ENCODE data around the gene MYLK4. TPM values are rescaled to one million over a fixed set of nuclear protein-coding genes. Genes with fewer than 3 reads are reported as not detected.

MYLK4 gene
- total and polyA plus RNA-seq, 2 donors (not counting 1 experiment from before 2014, with no cell fraction given), result 0.33 to 0.59 TPM

DNA sequence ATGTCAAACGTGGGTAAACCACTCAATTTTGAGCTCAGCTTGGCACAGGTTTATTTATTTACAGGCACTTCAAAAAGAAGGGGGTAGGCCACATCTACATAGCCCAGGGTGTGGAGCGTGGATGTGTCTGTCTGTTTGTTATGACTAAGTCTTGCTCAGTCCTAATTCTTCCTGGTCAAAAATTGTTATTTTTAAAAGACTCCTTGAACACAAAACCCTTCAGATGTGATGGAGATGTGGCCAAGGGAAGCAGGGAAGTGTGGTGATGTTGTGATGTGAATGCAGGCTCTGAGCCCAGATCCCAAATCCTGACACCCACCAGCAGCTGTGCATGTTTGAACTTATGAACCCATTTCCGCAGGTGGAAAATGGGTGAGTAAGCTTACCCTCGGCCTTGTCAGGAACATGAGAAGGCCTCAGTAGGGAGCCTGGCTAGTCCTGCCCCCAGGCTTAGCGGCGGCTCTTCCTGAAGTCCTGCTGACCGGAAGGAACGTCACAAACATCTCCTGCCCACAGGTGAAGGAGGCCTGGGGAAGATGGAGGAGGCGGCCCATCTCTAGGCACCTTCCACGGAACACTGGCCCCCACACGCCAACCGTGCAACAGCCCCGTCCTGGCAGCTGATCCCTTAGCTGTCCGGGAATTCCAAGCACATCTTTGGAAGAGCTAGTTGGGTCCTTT lies 119.7 kb downstream of the MYLK4 start:
- H3K4me1 ChIP-seq (ENCODE audit: control insufficient read depth, extremely low read depth, insufficient read depth, low read length), result peaks cover 7% of the 10 kb centered on the region
- H3K9me3 ChIP-seq (ENCODE audit: control insufficient read depth, insufficient read depth, low read depth, low read length), result no peaks in the 10 kb centered on the region
- H3K4me3 ChIP-seq (replicated peaks in 1 of 4; ENCODE audit: control extremely low read depth in 1 of 4, insufficient read depth in 1 of 4, low read depth in 3 of 4, low read length in 4 of 4), result no peak overlapping the region
- no peak overlapping the region for H2AFZ ChIP-seq (ENCODE audit: low read length)
- H4K20me1 ChIP-seq (ENCODE audit: control insufficient read depth, extremely low read depth, insufficient read depth, low read length), result no peaks in the 10 kb centered on the region
- H3K79me2 ChIP-seq (ENCODE audit: control insufficient read depth, insufficient read depth, low read length), result no peaks in the 10 kb centered on the region
- TF ChIP-seq CTCF (conservative IDR thresholded peaks at IDR 0.05 in 1 of 2, IDR thresholded peaks at IDR 0.05 in 1 of 2; ENCODE audit: low read depth in 1 of 2, low read length in 2 of 2), result no peak
- TF ChIP-seq EZH2 (IDR thresholded peaks at IDR 0.05; ENCODE audit: low read length, missing control alignments), result no peak
- H3K9ac ChIP-seq (ENCODE audit: insufficient read depth, low read length), result no peak overlapping the region
- peak; percentile 89 to 96 for DNase-seq (ENCODE audit: low read depth in 2 of 2)
- peak overlapping the region; percentile 62 for H3K27ac ChIP-seq (ENCODE audit: insufficient read depth, low read length)
- H3K4me2 ChIP-seq (ENCODE audit: extremely low read depth, insufficient read depth, low read length), result peak overlapping the region; percentile 70
- H3K27me3 ChIP-seq (ENCODE audit: control insufficient read depth, insufficient read depth, low read length), result no peaks in the 10 kb centered on the region
- H3K36me3 ChIP-seq (ENCODE audit: control insufficient read depth, insufficient read depth, low read length), result no peaks in the 10 kb centered on the region

DNA sequence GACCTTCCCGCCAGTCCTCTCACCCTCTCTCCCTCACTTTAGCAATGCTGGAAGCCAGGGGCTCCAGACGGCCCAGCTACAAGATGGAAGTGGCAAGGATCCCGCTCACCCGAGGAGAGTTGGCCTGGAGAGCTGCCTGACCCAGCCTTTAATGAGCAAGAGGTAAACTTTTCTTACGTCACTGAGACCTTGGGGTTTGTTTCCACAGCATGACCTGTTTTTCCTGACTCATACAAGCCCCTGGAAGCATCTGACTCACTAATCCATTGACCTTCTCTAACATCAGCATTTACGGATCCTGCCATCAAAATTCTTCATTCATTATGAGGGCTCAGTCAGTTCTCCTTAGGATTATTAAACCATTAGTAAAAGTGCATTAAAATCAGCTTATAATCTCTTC lies 120.4 kb downstream of the MYLK4 start:
- no peaks in the 10 kb centered on the region for H3K27me3 ChIP-seq (ENCODE audit: control insufficient read depth, insufficient read depth, low read length)
- H3K9ac ChIP-seq (ENCODE audit: insufficient read depth, low read length), result no peak overlapping the region
- H3K36me3 ChIP-seq (ENCODE audit: control insufficient read depth, insufficient read depth, low read length), result no peaks in the 10 kb centered on the region
- no peaks in the 10 kb centered on the region for H3K9me3 ChIP-seq (ENCODE audit: control insufficient read depth, insufficient read depth, low read depth, low read length)
- H2AFZ ChIP-seq (ENCODE audit: low read length), result no peak overlapping the region
- no peaks in the 10 kb centered on the region for H4K20me1 ChIP-seq (ENCODE audit: control insufficient read depth, extremely low read depth, insufficient read depth, low read length)
- DNase-seq (ENCODE audit: low read depth in 2 of 2), result peak; percentile 98
- H3K4me1 ChIP-seq (ENCODE audit: control insufficient read depth, extremely low read depth, insufficient read depth, low read length), result peaks cover 7% of the 10 kb centered on the region
- H3K4me2 ChIP-seq (ENCODE audit: extremely low read depth, insufficient read depth, low read length), result no peak overlapping the region
- H3K27ac ChIP-seq (ENCODE audit: insufficient read depth, low read length), result peak overlapping the region; percentile 62
- H3K79me2 ChIP-seq (ENCODE audit: control insufficient read depth, insufficient read depth, low read length), result no peaks in the 10 kb centered on the region
- no peak overlapping the region for H3K4me3 ChIP-seq (replicated peaks in 1 of 4; ENCODE audit: control extremely low read depth in 1 of 4, insufficient read depth in 1 of 4, low read depth in 3 of 4, low read length in 4 of 4)
- TF ChIP-seq EZH2 (IDR thresholded peaks at IDR 0.05; ENCODE audit: low read length, missing control alignments) (no peak), CTCF (conservative IDR thresholded peaks at IDR 0.05 in 1 of 2, IDR thresholded peaks at IDR 0.05 in 1 of 2; ENCODE audit: low read depth in 1 of 2, low read length in 2 of 2) (no peak)

GRCh38 chr6:2626401-2626800 lies 124.3 kb downstream of the MYLK4 start:
- no peak overlapping the region for H3K27ac ChIP-seq (ENCODE audit: insufficient read depth, low read length)
- peak in 1 of 2 donors; percentile 98 for DNase-seq (ENCODE audit: low read depth in 2 of 2)
- peaks cover 5% of the 10 kb centered on the region for H3K4me1 ChIP-seq (ENCODE audit: control insufficient read depth, extremely low read depth, insufficient read depth, low read length)
- H3K9me3 ChIP-seq (ENCODE audit: control insufficient read depth, insufficient read depth, low read depth, low read length), result no peaks in the 10 kb centered on the region
- H3K36me3 ChIP-seq (ENCODE audit: control insufficient read depth, insufficient read depth, low read length), result no peaks in the 10 kb centered on the region
- TF ChIP-seq EZH2 (IDR thresholded peaks at IDR 0.05; ENCODE audit: low read length, missing control alignments) (no peak), CTCF (conservative IDR thresholded peaks at IDR 0.05 in 1 of 2, IDR thresholded peaks at IDR 0.05 in 1 of 2; ENCODE audit: low read depth in 1 of 2, low read length in 2 of 2) (no peak)
- no peak overlapping the region for H3K9ac ChIP-seq (ENCODE audit: insufficient read depth, low read length)
- no peak overlapping the region for H2AFZ ChIP-seq (ENCODE audit: low read length)
- H3K79me2 ChIP-seq (ENCODE audit: control insufficient read depth, insufficient read depth, low read length), result no peaks in the 10 kb centered on the region
- no peaks in the 10 kb centered on the region for H4K20me1 ChIP-seq (ENCODE audit: control insufficient read depth, extremely low read depth, insufficient read depth, low read length)
- H3K4me2 ChIP-seq (ENCODE audit: extremely low read depth, insufficient read depth, low read length), result no peak overlapping the region
- peaks cover 3% of the 10 kb centered on the region for H3K27me3 ChIP-seq (ENCODE audit: control insufficient read depth, insufficient read depth, low read length)
- no peak overlapping the region for H3K4me3 ChIP-seq (replicated peaks in 1 of 4; ENCODE audit: control extremely low read depth in 1 of 4, insufficient read depth in 1 of 4, low read depth in 3 of 4, low read length in 4 of 4)
